Gastrocnemius medialis (tissue), 4 donors: ENCODE results near the gene HOXB5. TPM values are rescaled to one million over a fixed set of nuclear protein-coding genes. Genes with fewer than 3 reads are reported as not detected.

Source experiments
- ATAC-seq, 2 donors: fragments of 150-250 bp; one replicate each; pipeline ENCODE4 v1.9.1; 2016
- DNase-seq, 2 donors: peaks; one replicate each; pipeline ENCODE4 v3.0.0-alpha.2; 2019
- H3K27ac ChIP-seq, 4 donors: fragments of 200-600 bp; sonication (generic); 1 replicate in 1 of 4; 2 replicates in 3 of 4; pipeline ENCODE4 v1.5.1; 2016 to 2018; ENCODE audit warnings: mild to moderate bottlenecking in 2 of 4, moderate library complexity in 1 of 4
- H3K27me3 ChIP-seq, 3 donors: fragments of 200-600 bp; sonication (generic) in 2 of 3; 1 replicate in 1 of 3; 2 replicates in 2 of 3; pipeline versions ENCODE4 v1.5.1 to v1.6.0; 2016 to 2019; ENCODE audit warnings: mild to moderate bottlenecking in 1 of 3, moderate library complexity in 1 of 3
- H3K36me3 ChIP-seq, 2 donors: fragments of 200-600 bp; sonication (generic) in 1 of 2; one replicate each; pipeline ENCODE4 v1.5.1; 2017 to 2018
- H3K4me1 ChIP-seq, 2 donors: fragments of 200-600 bp; sonication (generic) in 1 of 2; one replicate each; pipeline ENCODE4 v1.5.1; 2016 to 2017; ENCODE audit warnings: mild to moderate bottlenecking in 2 of 2
- H3K4me3 ChIP-seq, 4 donors: fragments of 200-600 bp; sonication (generic) in 3 of 4; 1 replicate in 1 of 4; 2 replicates in 3 of 4; pipeline ENCODE4 v1.5.1; 2016 to 2019; ENCODE audit warnings: mild to moderate bottlenecking in 2 of 4
- H3K9me3 ChIP-seq, 3 donors: fragments of 200-600 bp; sonication (generic) in 2 of 3; 1 replicate in 1 of 3; 2 replicates in 2 of 3; pipeline ENCODE4 v1.5.1; 2016 to 2019
- CTCF ChIP-seq, 5 experiments: fragments of 450-650 bp in 3 of 5; fragments of 200-600 bp in 2 of 5; sonication (generic) in 2 of 5; IDR thresholded peaks in 4 of 5; conservative IDR thresholded peaks in 1 of 5; 1 replicate in 4 of 5; 2 replicates in 1 of 5; pipeline ENCODE4 v1.5.1; 2016 to 2019; ENCODE audit warnings: antibody characterized with exemption in 5 of 5, mild to moderate bottlenecking in 3 of 5, moderate library complexity in 3 of 5
- POLR2A ChIP-seq, 2 donors: fragments of 450-650 bp; IDR thresholded peaks; one replicate each; pipeline ENCODE4 v1.6.1; 2017; ENCODE audit warnings: antibody characterized with exemption in 2 of 2, mild to moderate bottlenecking in 2 of 2, moderate library complexity in 2 of 2
- in situ Hi-C, 4 donors: fragments of 200-750 bp; cut with MboI; loops; one replicate each; pipeline versions ENCODE4 v1.15.0 to v1.8.0; 2017; ENCODE audit warnings: low sequenced_read_pairs in 4 of 4
- intact Hi-C: fragments of 100-400 bp; cut with DNase I; formaldehyde crosslinking; loops from one replicate; pipeline ENCODE4 v1.15.1; 2023; ENCODE audit warnings: low total_unique reads
- total RNA-seq, 4 donors: library from RNA; depleted of rRNA; stranded (reverse); fragments of >200 nt; gene quantifications; one replicate each; pipeline versions ENCODE4 v1.1.0 to v1.2.3, GENCODE V29; 2016

Gene HOXB5
- total RNA-seq, 4 donors from 2014 or later, result not detected

- Histone ChIP-seq H3K27ac (peak overlapping the region; percentile 55 to 68 (median 63)), H3K9me3 (no peaks in the 10 kb centered on the region), H3K4me1 (peaks cover 9 to 11% of the 10 kb centered on the region in 2 donors), H3K27me3 (peaks cover 47 to 52% (median 48%) of the 10 kb centered on the region in 3 donors), H3K4me3 (peak overlapping the region; percentile 60 to 67 (median 63)), H3K36me3 (no peaks in the 10 kb centered on the region)
- TF ChIP-seq POLR2A (IDR thresholded peaks at IDR 0.05), result no peak
- TF ChIP-seq CTCF (IDR thresholded peaks at IDR 0.05 in 4 of 5, conservative IDR thresholded peaks at IDR 0.05 in 1 of 5), result no peak
- no peak for DNase-seq
- intact Hi-C loops (no loop called here), in situ Hi-C loops (no loop called here)
- no peak for ATAC-seq
Measured at GRCh38 chr17:48586355-48587258, 7.0 kb downstream of the HOXB5 start.

- no peak for TF ChIP-seq POLR2A (IDR thresholded peaks at IDR 0.05)
- no peak for TF ChIP-seq CTCF (IDR thresholded peaks at IDR 0.05 in 4 of 5, conservative IDR thresholded peaks at IDR 0.05 in 1 of 5)
- H3K4me3 ChIP-seq, result no peak overlapping the region
- no peak for DNase-seq
- no peaks in the 10 kb centered on the region for H3K36me3 ChIP-seq
- peak overlapping the region in 1 of 4 donors; percentile 62 for H3K27ac ChIP-seq
- H3K4me1 ChIP-seq, result peaks cover 9 to 11% of the 10 kb centered on the region in 2 donors
- H3K9me3 ChIP-seq, result no peaks in the 10 kb centered on the region
- ATAC-seq, result no peak
- peaks cover 47 to 62% (median 60%) of the 10 kb centered on the region in 3 donors for H3K27me3 ChIP-seq
- in situ Hi-C loops, result no loop called here
- intact Hi-C loops, result no loop called here
Measured at GRCh38 chr17:48584223-48584741, 9.3 kb downstream of the HOXB5 start.

GRCh38 chr17:48583708-48584222 is 9.8 kb downstream of the HOXB5 start:
- peaks cover 50 to 67% (median 65%) of the 10 kb centered on the region in 3 donors for H3K27me3 ChIP-seq
- intact Hi-C loops (no loop called here), in situ Hi-C loops (no loop called here)
- TF ChIP-seq CTCF (IDR thresholded peaks at IDR 0.05 in 4 of 5, conservative IDR thresholded peaks at IDR 0.05 in 1 of 5) (no peak), POLR2A (IDR thresholded peaks at IDR 0.05) (no peak)
- H3K36me3 ChIP-seq, result no peaks in the 10 kb centered on the region
- no peak overlapping the region for H3K4me3 ChIP-seq
- H3K4me1 ChIP-seq, result peaks cover 9 to 11% of the 10 kb centered on the region in 2 donors
- no peak for ATAC-seq
- peak overlapping the region in 3 of 4 donors; percentile 72 to 83 (median 79) for H3K27ac ChIP-seq
- no peaks in the 10 kb centered on the region for H3K9me3 ChIP-seq
- no peak for DNase-seq

GRCh38 chr17:48582750-48583069 is 10.9 kb downstream of the HOXB5 start:
- Histone ChIP-seq H3K27me3 (peaks cover 52 to 75% (median 59%) of the 10 kb centered on the region in 3 donors), H3K9me3 (no peaks in the 10 kb centered on the region), H3K4me1 (peaks cover 9 to 12% of the 10 kb centered on the region in 2 donors), H3K36me3 (no peaks in the 10 kb centered on the region), H3K27ac (peak overlapping the region; percentile 72 to 83 (median 76)), H3K4me3 (peak overlapping the region in 3 of 4 donors; percentile 51 to 56 (median 54))
- ATAC-seq, result no peak
- intact Hi-C loops (no loop called here), in situ Hi-C loops (no loop called here)
- DNase-seq, result no peak
- TF ChIP-seq POLR2A (IDR thresholded peaks at IDR 0.05), result no peak
- TF ChIP-seq CTCF (IDR thresholded peaks at IDR 0.05 in 4 of 5, conservative IDR thresholded peaks at IDR 0.05 in 1 of 5), result no peak
